Heart left ventricle (tissue), 16 donors: ENCODE measurements around the gene TNNC2. TPM values are rescaled to one million over a fixed set of nuclear protein-coding genes. Genes with fewer than 3 reads are reported as not detected.
A peak's percentile ranks its signal among the peaks of the same experiment; 100 is the strongest.
"Not testable (repeated sequence)": the region's sequence is repeated elsewhere in the genome, so short reads cannot be mapped to it uniquely, and the experiment has no call there.

Source experiments
- ATAC-seq, 4 donors: fragments of 200-7000 bp; cut with Tn5 transposase; one replicate each; pipeline ENCODE4 v1.9.1; 2020 to 2022; ENCODE audit warnings: moderate library complexity in 4 of 4, mild to moderate bottlenecking in 3 of 4, moderate number of reproducible peaks in 1 of 4
- DNase-seq, 5 donors: peaks; one replicate each; pipeline ENCODE4 v3.0.0-alpha.2; 2020
- H3K27ac ChIP-seq, 12 donors: fragments of 200-600 bp; sonication (generic) in 4 of 12; one replicate each; pipeline versions ENCODE4 v1.5.0 to v1.8.0; 2016 to 2022; ENCODE audit warnings: mild to moderate bottlenecking in 2 of 12
- H3K27me3 ChIP-seq, 9 donors: fragments of 200-600 bp; sonication (generic) in 2 of 9; one replicate each; pipeline versions ENCODE4 v1.5.1 to v1.8.0; 2016 to 2022; ENCODE audit warnings: mild to moderate bottlenecking in 3 of 9
- H3K36me3 ChIP-seq, 9 donors: fragments of 200-600 bp; sonication (generic) in 2 of 9; one replicate each; pipeline versions ENCODE4 v1.5.0 to v1.8.0; 2018 to 2022; ENCODE audit warnings: mild to moderate bottlenecking in 2 of 9
- H3K4me1 ChIP-seq, 12 donors: fragments of 200-600 bp; sonication (generic) in 4 of 12; one replicate each; pipeline versions ENCODE4 v1.5.0 to v1.8.0; 2016 to 2022; ENCODE audit warnings: mild to moderate bottlenecking in 3 of 12
- H3K4me3 ChIP-seq, 12 donors: fragments of 200-600 bp; sonication (generic) in 4 of 12; one replicate each; pipeline versions ENCODE4 v1.5.0 to v1.8.0; 2017 to 2022; ENCODE audit warnings: mild to moderate bottlenecking in 9 of 12, moderate library complexity in 4 of 12
- H3K9me3 ChIP-seq, 12 donors: fragments of 200-600 bp; sonication (generic) in 4 of 12; one replicate each; pipeline versions ENCODE4 v1.5.0 to v1.8.0; 2016 to 2022; ENCODE audit warnings: mild to moderate bottlenecking in 1 of 12
- CTCF ChIP-seq, 12 donors: fragments of 200-600 bp; sonication (generic) in 4 of 12; IDR thresholded peaks; one replicate each; pipeline versions ENCODE4 v1.5.0 to v1.8.0; 2018 to 2022; ENCODE audit warnings: antibody characterized with exemption in 12 of 12, mild to moderate bottlenecking in 5 of 12
- POLR2A ChIP-seq, 2 donors: fragments of 450-650 bp; IDR thresholded peaks; one replicate each; pipeline ENCODE4 v1.6.1; 2017; ENCODE audit warnings: antibody characterized with exemption in 2 of 2, mild to moderate bottlenecking in 2 of 2, moderate library complexity in 2 of 2
- WGBS, 4 donors: extraction: QIAGEN DNeasy Blood & Tissue Kit in 2 of 4; methylation state at CpG; one replicate each; pipeline versions ENCODE4 v1.1.5 to v1.1.7; 2013 to 2018; 5-methylcytosine and 5-hydroxymethylcytosine counted together
- intact Hi-C, 10 donors: fragments of 100-400 bp; cut with DNase I; formaldehyde crosslinking; loops; one replicate each; pipeline versions ENCODE4 v1.11.1 to v1.14.2; 2022
- polyA plus RNA-seq, 2 donors: library from polyadenylated mRNA; stranded (reverse); fragments of 200-250 nt; gene quantifications; one replicate each; pipeline ENCODE4 v1.2.3, GENCODE V29; 2013
- total RNA-seq, 9 donors: library from RNA; depleted of rRNA in 2 of 9; stranded (reverse); fragments of >200 nt in 2 of 9; fragmentation: NEBNext Ultra II Directional in 3 of 9; extraction: Animal tissue kit (Norgen Biotek cat#: 25700) in 3 of 9; gene quantifications; one replicate each; pipeline versions ENCODE4 v1.1.0 to v1.2.4, GENCODE V29; 2016 to 2023
- donor health status: ischemic (EF 13 %, LVEDD 7.1; RV severe dilation, severe dysfunction).
- donor health status: healthy with polysubstance abuse.
- donor health status: DM: no; HTN: yes; CAD: no.
- donor health status: DM: no; HTN: no; CAD: no.
- donor health status: ischemic (EF 25% LVEDD 6.9; RV normal size, moderate dysfunction).
- donor health status: ischemic (EF 25% LVEDD 5.7; RV mildly dilated, moderate dysfunction).
- donor health status: healthy.
- donor health status: DM: yes; HTN: yes; CAD: no.
- donor health status: ischemic (EF 35%, LVEDD 5.7; RV mildly dilated, moderate dysfunction).
- donor health status: nonischemic (EF 11% LVEDD 7.7; RV severe dilation, severe dysfunction).
- donor health status: DM: yes; HTN: yes; CAD: no.
- donor health status: PGD.
- donor health status: ischemic (EF 29% LVEDD 5.4; RV normal size, mild dysfunction).
- donor health status: nonischemic (EF 23%, LVEDD 6.1; RV moderate dilation, normal function).

Gene TNNC2
- total and polyA plus RNA-seq, 11 donors, result 0.14 to 0.30 TPM; not detected in 9

GRCh38 chr20:45833883-45834796 lies 7.0 kb upstream of the TNNC2 start:
- intact Hi-C loops, result loop anchor here in 3 of 10 donors (2.0 to 10.0 kb wide), 2 partner anchors 57 to 101 kb away; partner anchors contain the start of genes PCIF1 (in 2 of the 3), CTSA (in 1 of the 3) and NEURL2 (in 1 of the 3)
- TF ChIP-seq CTCF (IDR thresholded peaks at IDR 0.05), result no peak
- TF ChIP-seq POLR2A (IDR thresholded peaks at IDR 0.05), result peak in 1 of 2 donors; percentile 41
- peak overlapping the region; percentile 89 to 99 (median 95) for H3K27ac ChIP-seq
- peak; percentile 75 to 89 (median 83) for DNase-seq
- ATAC-seq, result peak; percentile 67 to 88 (median 84)
- peak overlapping the region; percentile 54 to 90 (median 73) for H3K4me3 ChIP-seq
- H3K4me1 ChIP-seq, result peaks cover 0 to 51% (median 34%) of the 10 kb centered on the region in 12 donors
- peaks cover 0 to 26% (median 13%) of the 10 kb centered on the region in 9 donors for H3K36me3 ChIP-seq
- H3K9me3 ChIP-seq, result no peaks in the 10 kb centered on the region
- H3K27me3 ChIP-seq, result no peaks in the 10 kb centered on the region
- 3 to 8% (median 3%) methylated on average over 25 to 71 of the region's 71 CpGs for WGBS, 4 donors

- 4 to 10% (median 6%) methylated on average over 16 to 35 of the region's 35 CpGs for WGBS, 4 donors
- Histone ChIP-seq H3K9me3 (no peaks in the 10 kb centered on the region), H3K4me3 (peak within 1 kb of the TSS; percentile 54 to 90 (median 73)), H3K27me3 (no peaks in the 10 kb centered on the region), H3K27ac (peak within 1 kb of the TSS; percentile 89 to 99 (median 95)), H3K36me3 (peaks cover 0 to 17% (median 8%) of the 10 kb centered on the region in 9 donors), H3K4me1 (peaks cover 0 to 53% (median 36%) of the 10 kb centered on the region in 12 donors)
- TF ChIP-seq CTCF (IDR thresholded peaks at IDR 0.05) (no peak), POLR2A (IDR thresholded peaks at IDR 0.05) (peak in 1 of 2 donors; percentile 48)
- intact Hi-C loops, result loop anchor here in 2 of 10 donors (10.0 kb wide), 1 partner anchor 102 kb away; the partner anchor contains the start of gene PCIF1 (in 2 of the 2)
- ATAC-seq (peak; percentile 84 to 92 (median 88)), DNase-seq (peak; percentile 88 to 95 (median 92))
Measured at GRCh38 chr20:45833030-45833882, 6.1 kb upstream of the TNNC2 start, which contains the start of gene SNX21. TSS of gene SNX21 (plus strand) at chr20:45833799. CDS start at chr20:45833920, 121 bp downstream.

- no peaks in the 10 kb centered on the region for H3K27me3 ChIP-seq
- intact Hi-C loops, result loop anchor here in 2 of 10 donors (10.0 kb wide), 1 partner anchor 102 kb away; the partner anchor contains the start of gene PCIF1 (in 2 of the 2)
- 84 to 91% (median 87%) methylated on average over 4 of the region's 4 CpGs for WGBS, 4 donors
- peaks cover 0 to 12% (median 5%) of the 10 kb centered on the region in 9 donors for H3K36me3 ChIP-seq
- no peak for TF ChIP-seq POLR2A (IDR thresholded peaks at IDR 0.05)
- TF ChIP-seq CTCF (IDR thresholded peaks at IDR 0.05), result no peak
- ATAC-seq (no peak), DNase-seq (no peak)
- no peaks in the 10 kb centered on the region for H3K9me3 ChIP-seq
- peak overlapping the region; percentile 89 to 99 (median 95) for H3K27ac ChIP-seq
- peak overlapping the region in 5 of 12 donors; percentile 68 to 81 (median 79) for H3K4me3 ChIP-seq
- H3K4me1 ChIP-seq, result peaks cover 0 to 53% (median 36%) of the 10 kb centered on the region in 12 donors
Measured at GRCh38 chr20:45832619-45833018, 5.5 kb upstream of the TNNC2 start.

- H3K4me1 ChIP-seq, result peaks cover 0 to 36% (median 25%) of the 10 kb centered on the region in 12 donors
Measured at GRCh38 chr20:45829673-45830106, 2.6 kb upstream of the TNNC2 start.

More at GRCh38 chr20:45829673-45830106, 2.6 kb upstream of the TNNC2 start:
- not testable (repeated sequence) for DNase-seq, H3K9me3 ChIP-seq, H3K27ac ChIP-seq, ATAC-seq, H3K36me3 ChIP-seq, H3K4me3 ChIP-seq, H3K27me3 ChIP-seq
- 84 to 96% (median 90%) methylated on average over 4 of the region's 4 CpGs for WGBS, 4 donors
- intact Hi-C loops, result loop anchor here in 7 of 10 donors (5.0 to 10.0 kb wide), 3 partner anchors 105 to 135 kb away; partner anchors contain the start of gene PCIF1 (in 2 of the 7)
